HG02970 (cell line): Measurements from ENCODE around the gene FRMD4A.

Experiments
- ATAC-seq: cut with Tn5 transposase; IDR thresholded peaks from one replicate; pipeline ENCODE4 v1.9.1; 2021; ENCODE audit warnings: mild to moderate bottlenecking, moderate library complexity, moderate number of reproducible peaks; ENCODE audit not compliant: unreplicated experiment, low FRiP score

FRMD4A gene

GRCh38 chr10:13615650-13616300 is 714.9 kb downstream of the FRMD4A start:
- no peak for ATAC-seq

- ATAC-seq = no peak
These were observed 716.0 kb downstream of the FRMD4A start for GRCh38 chr10:13614530-13615332.

GRCh38 chr10:13613519-13613918 is 717.2 kb downstream of the FRMD4A start:
- no peak for ATAC-seq

- ATAC-seq = no peak
These were observed 717.9 kb downstream of the FRMD4A start for GRCh38 chr10:13612654-13613373.

GRCh38 chr10:13608246-13608853 is 722.4 kb downstream of the FRMD4A start:
- no peak for ATAC-seq

- ATAC-seq = no peak
These were observed 726.2 kb downstream of the FRMD4A start for GRCh38 chr10:13604357-13605040.

- ATAC-seq = no peak
These were observed 732.8 kb downstream of the FRMD4A start for GRCh38 chr10:13597909-13598308.

GRCh38 chr10:13594641-13595040 is 736.1 kb downstream of the FRMD4A start:
- no peak for ATAC-seq
